HUES48 (cell line): ENCODE measurements around the gene C19orf85.
"Not testable (repeated sequence)": the region's sequence is repeated elsewhere in the genome, so short reads cannot be mapped to it uniquely, and the experiment has no call there.

Experiments used
- H3K27ac ChIP-seq: one replicate; pipeline ENCODE4 v1.7.0; 2013; ENCODE audit warnings: low read depth, low read length, inconsistent platforms
- H3K27me3 ChIP-seq: 2 replicates; pipeline ENCODE4 v1.6.1; 2013; ENCODE audit warnings: mild to moderate bottlenecking, low read length; ENCODE audit not compliant: control insufficient read depth, insufficient read depth
- H3K36me3 ChIP-seq: 2 replicates; pipeline ENCODE4 v1.6.1; 2013; ENCODE audit warnings: low read length; ENCODE audit not compliant: control insufficient read depth, insufficient read depth
- H3K4me1 ChIP-seq: 2 replicates; pipeline ENCODE4 v1.6.1; 2013; ENCODE audit warnings: mild to moderate bottlenecking, low read length; ENCODE audit not compliant: control insufficient read depth, insufficient read depth
- H3K4me3 ChIP-seq: 2 replicates; pipeline ENCODE4 v1.5.1; 2013; ENCODE audit warnings: mild to moderate bottlenecking, low read depth, low read length
- H3K9ac ChIP-seq: 2 replicates; pipeline ENCODE4 v1.6.1; 2013; ENCODE audit warnings: mild to moderate bottlenecking, low read depth, low read length, moderate library complexity
- H3K9me3 ChIP-seq: 2 replicates; pipeline ENCODE4 v1.6.1; 2013; ENCODE audit warnings: low read length; ENCODE audit not compliant: control insufficient read depth, insufficient read depth

Gene C19orf85

GRCh38 chr19:55453511-55454260 lies 10.9 kb downstream of the C19orf85 start:
- Histone ChIP-seq H3K4me3 (no peak overlapping the region), H3K9me3 (no peaks in the 10 kb centered on the region), H3K9ac (no peak overlapping the region), H3K27ac (no peak overlapping the region), H3K36me3 (peaks cover 22% of the 10 kb centered on the region), H3K27me3 (peaks cover 38% of the 10 kb centered on the region), H3K4me1 (peaks cover 4% of the 10 kb centered on the region; the same call in 1 of the 2 replicates)

- peak overlapping the region; percentile 57; the same call in 1 of the 2 replicates for H3K4me3 ChIP-seq
- no peak overlapping the region for H3K27ac ChIP-seq
- no peak overlapping the region for H3K9ac ChIP-seq
These were observed 11.7 kb downstream of the C19orf85 start for GRCh38 chr19:55452749-55453346.

GRCh38 chr19:55451965-55452748 lies 12.4 kb downstream of the C19orf85 start:
- H3K4me3 ChIP-seq: peak overlapping the region; percentile 57

More at GRCh38 chr19:55452749-55453346, 11.7 kb downstream of the C19orf85 start:
- Histone ChIP-seq H3K4me1 (peaks cover 4% of the 10 kb centered on the region; the same call in 1 of the 2 replicates), H3K36me3 (peaks cover 22% of the 10 kb centered on the region), H3K27me3 (peaks cover 46% of the 10 kb centered on the region), H3K9me3 (no peaks in the 10 kb centered on the region)

GRCh38 chr19:55451163-55451964 lies 13.2 kb downstream of the C19orf85 start:
- Histone ChIP-seq H3K4me1 (peaks cover 4% of the 10 kb centered on the region; the same call in 1 of the 2 replicates), H3K9me3 (no peaks in the 10 kb centered on the region), H3K36me3 (peaks cover 18% of the 10 kb centered on the region), H3K27ac (no peak overlapping the region), H3K9ac (no peak overlapping the region), H3K27me3 (peaks cover 61% of the 10 kb centered on the region), H3K4me3 (peak overlapping the region; percentile 45)

More at GRCh38 chr19:55451965-55452748, 12.4 kb downstream of the C19orf85 start:
- Histone ChIP-seq H3K27me3 (peaks cover 53% of the 10 kb centered on the region), H3K36me3 (peaks cover 22% of the 10 kb centered on the region), H3K4me1 (peaks cover 4% of the 10 kb centered on the region; the same call in 1 of the 2 replicates), H3K9me3 (no peaks in the 10 kb centered on the region), H3K27ac (no peak overlapping the region), H3K9ac (no peak overlapping the region)

GRCh38 chr19:55449469-55449868 lies 15.1 kb downstream of the C19orf85 start:
- Histone ChIP-seq H3K27ac (no peak overlapping the region), H3K9me3 (no peaks in the 10 kb centered on the region), H3K4me3 (no peak overlapping the region), H3K36me3 (peaks cover 8% of the 10 kb centered on the region; the same call in 1 of the 2 replicates), H3K9ac (no peak overlapping the region), H3K27me3 (peaks cover 78% of the 10 kb centered on the region), H3K4me1 (peaks cover 4% of the 10 kb centered on the region; the same call in 1 of the 2 replicates)

GRCh38 chr19:55448175-55448490 lies 16.4 kb downstream of the C19orf85 start:
- H3K27ac ChIP-seq, H3K9me3 ChIP-seq, H3K36me3 ChIP-seq, H3K9ac ChIP-seq, H3K4me3 ChIP-seq, H3K4me1 ChIP-seq: not testable (repeated sequence)
- H3K27me3 ChIP-seq: peaks cover 91% of the 10 kb centered on the region

GRCh38 chr19:55447421-55448174 lies 17.0 kb downstream of the C19orf85 start:
- no peak overlapping the region for H3K9ac ChIP-seq
- peaks cover 96% of the 10 kb centered on the region for H3K27me3 ChIP-seq
- H3K9me3 ChIP-seq: no peaks in the 10 kb centered on the region
- no peaks in the 10 kb centered on the region for H3K36me3 ChIP-seq
- no peak overlapping the region for H3K27ac ChIP-seq
- H3K4me1 ChIP-seq: peaks cover 4% of the 10 kb centered on the region; the same call in 1 of the 2 replicates
- no peak overlapping the region for H3K4me3 ChIP-seq

- Histone ChIP-seq H3K4me1 (peaks cover under 1% of the 10 kb centered on the region; the same call in 1 of the 2 replicates), H3K27ac (no peak overlapping the region), H3K4me3 (no peak overlapping the region), H3K27me3 (peaks cover 97% of the 10 kb centered on the region), H3K9ac (no peak overlapping the region), H3K9me3 (no peaks in the 10 kb centered on the region), H3K36me3 (no peaks in the 10 kb centered on the region)
These were observed 18.5 kb downstream of the C19orf85 start for GRCh38 chr19:55446060-55446459.

- Histone ChIP-seq H3K4me3 (no peak overlapping the region), H3K27me3 (peaks cover 98% of the 10 kb centered on the region)
These were observed 19.9 kb downstream of the C19orf85 start for GRCh38 chr19:55444646-55445045.

More at GRCh38 chr19:55444646-55445045, 19.9 kb downstream of the C19orf85 start:
- H3K9me3 ChIP-seq: no peaks in the 10 kb centered on the region
- H3K36me3 ChIP-seq: no peaks in the 10 kb centered on the region
- peaks cover 4% of the 10 kb centered on the region; the same call in 1 of the 2 replicates for H3K4me1 ChIP-seq
- no peak overlapping the region for H3K9ac ChIP-seq
- H3K27ac ChIP-seq: no peak overlapping the region
